ENCODE measurements around the gene TOPAZ1. TPM values are rescaled to one million over a fixed set of nuclear protein-coding genes. Genes with fewer than 3 reads are reported as not detected.

Gene TOPAZ1
- total and polyA plus RNA-seq, 8 donors: not detected

GRCh38 chr3:44375450-44375849 is 133.8 kb downstream of the TOPAZ1 start:
- H3K27ac ChIP-seq: no peak overlapping the region
- intact Hi-C loops (cut with DNase I; ENCODE audit: low total_unique reads): no loop called here
- no peaks in the 10 kb centered on the region for H3K9me3 ChIP-seq
- DNase-seq: no peak
- H3K36me3 ChIP-seq: peaks cover 0 to 21% (median 11%) of the 10 kb centered on the region in 4 donors
- no peaks in the 10 kb centered on the region for H3K4me1 ChIP-seq
- H3K27me3 ChIP-seq: no peaks in the 10 kb centered on the region
- no peak overlapping the region for H3K4me3 ChIP-seq
- no peak for TF ChIP-seq CTCF (IDR thresholded peaks at IDR 0.05)
- no peak for TF ChIP-seq POLR2AphosphoS5 (IDR thresholded peaks at IDR 0.05)
- no peak for TF ChIP-seq EP300 (IDR thresholded peaks at IDR 0.05)
- TF ChIP-seq POLR2A (IDR thresholded peaks at IDR 0.05): no peak
- 48 to 60% (median 58%) methylated on average over 1 of the region's 1 CpG for WGBS, 5 donors

Other genes starting within 250 kb of the TOPAZ1 start
- gene TCAIM, start 96.9 kb downstream of the TOPAZ1 start, total RNA-seq: 10 to 100 TPM; 10.7 to 42.6 (median 13.3) TPM
- gene TCAIM, start 96.9 kb downstream of the TOPAZ1 start, polyA plus RNA-seq: 10 to 100 TPM in 2 of 3 donors, 1 to 10 TPM in 1; 9.8 to 23.4 (median 12.6) TPM
- gene ZNF445, start 235.8 kb downstream of the TOPAZ1 start, total RNA-seq: 10 to 100 TPM in 1 of 5 donors, 1 to 10 TPM in 4; 4.6 to 17.1 (median 8.0) TPM
- 1 to 10 TPM; 1.6 to 3.5 (median 1.8) TPM for gene ZNF445, start 235.8 kb downstream of the TOPAZ1 start, polyA plus RNA-seq

Data from stomach (tissue), 9 donors.